OCI-M1 (cell line): ENCODE measurements around the gene HUS1.

Experiments used
- DNase-seq: peaks from one replicate; lab custom pipeline; 2025; lab: John Stamatoyannopoulos, UW

Gene HUS1

DNA sequence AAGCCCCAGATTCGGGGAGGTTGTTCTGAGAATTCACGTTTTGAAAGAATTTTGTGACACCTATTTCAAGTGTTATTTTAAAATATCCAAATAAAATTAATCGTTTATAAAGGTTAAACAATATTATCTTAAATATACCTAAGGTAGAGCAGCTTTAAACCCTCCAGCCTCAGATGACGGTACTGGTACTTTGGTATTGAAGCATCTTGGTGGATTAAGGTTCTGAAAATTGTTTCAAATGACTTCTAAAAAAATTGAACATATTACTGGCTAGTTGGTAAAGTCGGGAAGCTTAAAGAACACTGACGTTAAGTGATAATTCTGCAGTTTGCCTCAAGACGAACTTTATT, 392 bp upstream of the HUS1 start:
- DNase-seq: no peak

DNA sequence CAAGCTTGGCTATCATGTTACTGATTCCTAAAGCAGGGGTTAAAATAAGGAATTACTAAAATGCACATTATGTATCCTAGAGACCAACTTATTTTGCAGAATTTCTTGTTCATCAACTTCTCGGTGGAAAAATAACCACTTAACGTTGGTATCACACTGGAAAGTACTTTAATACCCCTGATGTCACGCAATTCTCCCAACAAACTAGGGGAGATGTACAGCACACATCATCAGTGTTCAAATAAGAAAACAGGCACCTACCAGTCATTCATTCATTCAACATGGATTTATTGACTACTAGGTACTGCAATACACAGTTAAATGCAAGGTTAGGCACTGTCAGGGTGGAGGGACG, 648 bp downstream of the HUS1 start:
- no peak for DNase-seq

DNA sequence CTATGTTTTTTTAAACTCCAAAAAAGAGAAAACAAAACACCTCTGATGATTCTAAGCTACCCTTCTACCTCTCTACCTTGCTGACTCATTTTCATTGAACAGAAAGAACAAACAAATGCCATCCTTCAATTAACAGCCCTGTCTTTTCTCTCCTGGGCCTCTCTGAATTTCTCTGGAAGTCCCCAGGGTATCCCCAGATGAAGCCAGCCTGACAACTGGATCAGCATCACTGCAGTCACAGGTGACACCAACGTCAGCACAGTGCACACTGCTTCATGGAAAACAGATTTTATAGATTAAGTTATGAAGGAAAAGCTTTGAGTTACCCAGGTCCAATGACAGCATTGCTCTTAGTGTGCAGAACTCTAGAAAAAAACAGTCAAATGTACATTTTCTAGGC, 5.7 kb downstream of the HUS1 start:
- DNase-seq: no peak

DNA sequence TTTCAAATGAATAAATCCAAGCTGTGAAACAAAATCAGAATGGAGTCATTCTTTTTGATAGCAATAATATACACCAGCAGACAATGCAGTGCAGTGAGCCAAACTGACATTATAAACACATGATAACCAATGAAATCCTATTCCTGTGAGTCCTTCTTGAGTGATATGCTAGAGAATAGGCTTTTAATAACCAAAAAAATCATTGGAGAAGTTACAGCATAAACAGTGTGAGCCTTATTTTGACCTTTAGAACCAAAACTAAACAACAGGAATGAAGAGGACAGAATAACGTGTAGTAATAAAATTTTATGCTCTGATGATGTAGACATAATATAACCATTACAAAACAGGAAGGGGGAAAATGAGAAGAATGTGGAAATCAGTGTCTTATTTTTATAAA, 8.7 kb downstream of the HUS1 start:
- no peak for DNase-seq

DNA sequence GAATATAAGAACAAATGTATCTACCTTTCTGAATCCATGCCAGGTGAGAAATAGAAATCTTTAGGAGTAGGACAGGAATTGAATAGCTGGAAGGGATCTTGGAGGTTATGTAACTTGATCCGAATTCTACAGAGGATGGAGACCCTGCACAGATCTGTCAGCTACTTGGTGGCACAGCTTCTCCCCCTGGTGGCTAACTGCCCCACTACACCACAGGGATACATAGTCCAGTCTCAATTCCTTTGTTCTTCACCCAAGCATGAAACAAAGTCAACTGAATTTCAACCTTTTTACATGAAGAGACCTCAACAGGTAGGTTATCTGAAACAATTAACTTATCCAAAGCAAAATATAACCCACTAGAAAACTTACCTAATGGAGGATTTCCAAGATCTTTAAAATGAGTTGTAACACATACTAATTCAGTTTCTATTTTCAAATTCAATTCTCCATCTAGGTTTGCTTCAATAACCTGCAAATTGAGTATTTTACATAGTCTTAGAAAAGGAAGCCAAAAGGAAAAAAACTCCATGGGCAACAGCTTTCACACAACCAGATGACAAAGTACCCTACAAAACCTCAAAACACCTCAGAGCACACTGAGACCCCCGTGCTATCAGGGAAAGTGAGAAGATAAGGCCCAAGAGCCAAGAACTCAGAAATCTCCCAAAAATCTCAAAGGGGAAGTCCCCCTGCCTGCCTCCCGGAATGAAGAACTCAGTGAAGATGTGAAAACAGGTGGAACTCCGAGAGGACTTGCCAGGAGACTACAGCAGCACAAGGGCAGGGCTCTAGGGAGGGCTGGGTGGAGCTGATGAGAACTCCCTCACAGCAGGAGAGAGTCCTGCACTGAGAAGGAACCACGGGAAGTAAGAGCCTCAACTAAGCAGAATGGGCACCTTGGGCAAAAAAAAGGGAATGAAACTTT, 10.3 kb downstream of the HUS1 start:
- peak; percentile 54 for DNase-seq

DNA sequence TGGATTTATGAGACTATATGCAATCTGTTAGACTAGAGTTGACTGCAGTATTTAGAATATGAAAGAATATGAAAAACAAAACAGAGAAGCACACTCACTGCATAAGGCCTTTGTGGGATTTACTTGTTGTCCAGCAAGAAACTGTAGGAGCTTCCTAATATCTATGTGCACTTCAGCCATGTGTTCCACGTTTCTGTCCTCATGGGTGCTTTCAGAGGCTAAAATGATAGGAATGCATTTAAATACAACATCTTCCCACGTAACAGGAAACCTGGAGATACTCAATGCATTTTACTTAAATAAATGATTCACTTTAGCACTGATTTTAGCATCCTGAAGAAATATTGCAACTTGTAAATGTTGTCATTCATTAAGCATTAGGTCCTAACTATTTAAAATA, 11.7 kb downstream of the HUS1 start:
- DNase-seq: no peak

DNA sequence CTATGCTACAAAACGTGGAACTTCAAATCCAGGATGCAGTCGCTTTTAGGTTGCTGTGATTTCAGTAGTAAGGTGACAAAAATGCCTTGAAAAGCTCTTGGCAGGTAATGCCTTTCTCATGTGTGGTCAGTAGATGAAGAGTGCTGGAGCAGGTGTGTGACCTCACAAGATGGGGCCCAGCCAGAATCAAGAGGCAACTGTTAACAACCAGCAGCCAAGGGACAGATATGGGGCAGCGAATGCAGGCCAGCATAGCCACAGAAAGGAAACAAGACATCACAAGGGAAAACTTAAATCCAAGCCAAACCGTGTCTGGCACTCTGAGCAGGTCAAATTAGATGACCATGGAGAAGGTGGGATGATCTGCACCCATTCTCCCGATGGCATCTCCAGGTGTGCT, 12.3 kb downstream of the HUS1 start:
- no peak for DNase-seq

DNA sequence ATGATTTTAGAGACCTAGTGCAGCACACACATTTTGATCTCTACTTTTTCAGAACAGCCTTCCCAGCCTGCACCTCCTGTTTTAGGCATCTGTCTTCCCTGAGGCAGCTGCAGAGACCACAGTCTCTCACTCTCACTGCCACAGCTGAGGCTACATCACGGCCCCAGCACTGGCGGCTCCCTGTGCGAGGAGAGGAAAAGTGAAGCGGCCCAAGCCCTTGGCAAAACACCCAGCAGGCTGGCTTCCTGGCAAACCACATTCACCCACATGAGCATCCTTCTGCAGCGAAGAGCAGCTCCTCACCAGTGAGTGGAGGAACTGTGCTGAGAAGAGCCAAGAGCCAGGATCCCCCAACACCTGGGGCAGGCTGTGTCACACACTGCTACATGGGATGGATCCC, 14.0 kb downstream of the HUS1 start:
- no peak for DNase-seq

DNA sequence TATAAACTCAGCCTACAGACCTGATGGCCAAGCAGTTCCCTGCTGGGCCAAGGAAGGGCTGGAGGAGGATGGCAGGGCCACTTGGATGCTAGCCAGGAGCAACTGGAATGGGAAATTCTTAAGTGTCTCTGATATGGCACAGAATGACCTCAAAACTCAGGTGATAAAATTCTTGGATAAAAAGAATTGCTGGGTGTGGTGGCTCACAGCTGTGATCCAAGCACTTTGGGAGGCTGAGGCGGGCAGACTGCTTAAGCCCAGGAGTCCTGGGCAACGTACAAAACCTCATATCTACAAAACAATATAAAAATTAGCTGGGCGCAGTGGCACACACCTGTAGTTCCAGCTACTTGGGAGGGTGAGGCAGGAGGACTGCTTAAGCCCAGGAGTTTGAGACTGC, 17.2 kb downstream of the HUS1 start:
- no peak for DNase-seq

DNA sequence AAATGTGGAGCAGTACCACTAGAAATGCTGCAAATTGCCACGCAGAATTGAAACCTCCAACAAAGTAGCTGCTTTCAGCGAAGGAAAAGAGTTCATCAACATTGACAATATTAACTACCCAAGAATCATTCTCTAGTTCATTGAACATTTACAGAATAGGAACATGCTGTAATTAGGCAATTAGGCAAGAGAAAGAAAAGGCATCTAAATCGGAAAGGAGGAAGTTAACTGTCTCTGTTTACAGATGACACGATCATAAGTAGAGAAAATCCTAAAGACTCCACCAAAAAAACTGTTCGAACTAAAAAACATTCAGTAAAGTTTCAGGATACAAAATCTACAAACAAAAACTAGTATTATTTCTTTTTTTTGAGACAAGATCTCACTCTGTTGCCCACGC, 22.3 kb downstream of the HUS1 start:
- no peak for DNase-seq

DNA sequence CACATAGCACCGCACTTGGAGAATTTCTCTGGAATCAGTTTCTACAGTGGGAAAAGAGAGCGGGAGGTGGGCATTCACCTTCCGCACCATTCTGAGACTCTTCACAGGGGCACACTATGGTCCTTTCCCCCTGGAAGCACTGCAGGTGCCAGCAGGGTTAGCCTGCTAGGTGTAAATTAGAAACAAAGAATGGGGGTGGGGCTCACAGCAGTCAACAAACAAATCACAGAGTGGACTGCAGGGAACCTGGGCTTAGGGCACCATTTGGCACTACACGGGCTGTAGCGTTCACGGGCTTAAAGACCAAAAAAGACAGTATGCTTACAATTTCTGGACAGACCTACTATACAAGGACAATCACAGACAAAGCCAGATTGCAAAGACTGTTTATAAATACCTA, 23.2 kb downstream of the HUS1 start:
- no peak for DNase-seq

DNA sequence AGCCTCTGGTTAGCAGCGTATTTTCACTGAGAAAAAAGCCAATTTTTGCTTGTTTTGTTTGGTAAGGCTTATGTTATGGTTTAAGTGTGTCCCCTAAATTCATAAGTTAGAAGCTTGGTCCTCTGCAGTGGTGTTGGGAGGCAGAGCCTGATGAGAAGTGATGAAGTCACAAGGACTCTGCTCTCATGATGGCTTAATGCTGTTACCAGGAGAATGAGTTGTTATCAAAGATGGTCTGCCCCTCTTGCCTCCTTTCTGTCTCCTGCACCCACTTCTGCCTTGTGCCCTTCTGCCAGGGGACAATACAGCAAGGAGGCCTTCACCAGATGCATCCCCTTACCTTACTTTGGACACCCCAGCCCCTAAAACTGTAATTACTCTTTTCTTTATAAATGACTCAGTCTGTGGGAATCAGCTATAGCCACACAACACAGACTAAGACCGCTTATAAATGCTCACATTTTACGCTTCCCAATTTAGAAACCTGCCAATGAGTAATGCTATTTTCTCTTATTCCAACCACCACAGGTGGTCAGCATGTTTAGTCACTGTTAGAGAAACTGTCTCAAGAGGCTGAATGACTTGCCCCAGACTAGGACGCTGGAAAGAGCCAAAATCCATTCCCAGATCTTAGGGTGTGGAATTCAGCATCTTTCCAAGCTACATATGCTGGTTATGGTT, 25.0 kb downstream of the HUS1 start:
- no peak for DNase-seq

DNA sequence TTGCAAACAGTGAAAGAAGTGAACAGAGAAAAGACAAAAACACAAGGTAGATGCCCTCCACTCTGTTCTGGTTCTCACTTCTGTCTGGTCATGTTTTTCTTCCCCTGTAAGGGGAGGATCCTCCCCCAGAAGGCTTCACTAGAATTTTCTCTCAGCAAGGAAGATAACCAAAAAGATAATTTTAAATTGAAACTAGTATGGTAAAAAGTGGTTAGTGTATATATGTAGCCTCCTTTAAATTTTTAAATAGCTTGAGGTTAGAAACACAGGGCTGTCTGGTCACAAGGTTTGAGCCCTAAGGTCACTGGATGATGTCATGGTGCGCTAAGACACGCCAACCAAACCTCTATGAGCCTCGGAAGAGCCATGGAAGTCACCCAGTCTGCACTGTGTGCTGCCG, 25.6 kb downstream of the HUS1 start:
- DNase-seq: no peak

DNA sequence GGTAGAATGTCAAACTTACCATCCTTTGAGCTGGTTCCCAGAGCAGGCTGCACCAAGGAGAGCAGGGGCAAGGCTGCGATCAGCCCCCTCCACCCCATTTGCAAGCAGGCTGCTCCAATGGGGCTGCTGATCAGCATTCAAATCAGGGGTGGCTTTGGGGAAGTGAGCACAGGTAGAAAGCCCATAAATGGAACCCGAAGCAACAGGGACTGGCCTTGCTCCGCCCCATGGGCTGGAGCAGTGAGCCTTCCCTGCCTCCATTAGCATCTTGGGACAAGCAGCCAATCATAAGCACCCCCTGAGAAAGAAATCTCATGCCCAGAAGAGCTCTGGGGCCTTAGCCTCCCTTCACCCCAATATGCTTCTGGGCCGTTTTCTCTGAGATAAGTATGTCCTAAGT, 27.2 kb downstream of the HUS1 start:
- DNase-seq: no peak

DNA sequence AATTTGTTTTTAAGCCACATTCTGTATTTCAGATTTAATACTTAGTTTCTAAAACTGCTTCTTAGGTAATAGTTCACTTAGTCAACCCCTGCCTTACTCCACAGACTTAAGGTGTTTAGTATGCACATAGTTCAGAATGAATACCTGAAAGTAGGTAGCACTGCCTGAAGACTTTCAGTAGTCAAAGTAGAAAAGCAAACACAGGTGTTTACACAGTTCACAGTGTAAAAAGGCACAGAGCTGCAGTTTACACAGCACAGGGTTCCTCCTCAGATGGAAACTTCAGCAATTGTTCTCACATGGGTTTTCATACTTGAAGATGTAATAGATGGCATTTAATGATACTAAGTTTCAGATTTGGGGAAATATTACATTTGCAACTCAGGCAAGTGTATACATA, 28.0 kb downstream of the HUS1 start:
- no peak for DNase-seq

DNA sequence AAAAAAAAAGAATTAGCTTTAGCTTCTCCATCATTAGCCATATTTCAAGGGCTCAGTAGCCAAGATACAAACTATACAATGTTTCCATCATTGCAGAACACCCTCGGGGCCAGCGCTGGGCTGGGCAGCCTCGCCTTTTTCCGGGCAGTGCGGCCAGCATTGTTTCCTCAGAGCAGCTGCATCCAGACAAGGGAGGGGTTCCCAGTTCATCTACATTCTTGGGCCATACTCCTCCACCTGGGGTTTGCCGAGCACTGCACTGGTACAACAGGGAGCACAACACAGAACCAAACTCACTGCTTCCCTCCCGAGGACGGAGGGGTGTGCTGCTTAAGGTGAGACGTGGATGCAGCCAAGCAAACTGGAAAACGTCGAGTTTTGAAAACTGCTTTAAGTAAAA, 28.7 kb downstream of the HUS1 start:
- DNase-seq: no peak

DNA sequence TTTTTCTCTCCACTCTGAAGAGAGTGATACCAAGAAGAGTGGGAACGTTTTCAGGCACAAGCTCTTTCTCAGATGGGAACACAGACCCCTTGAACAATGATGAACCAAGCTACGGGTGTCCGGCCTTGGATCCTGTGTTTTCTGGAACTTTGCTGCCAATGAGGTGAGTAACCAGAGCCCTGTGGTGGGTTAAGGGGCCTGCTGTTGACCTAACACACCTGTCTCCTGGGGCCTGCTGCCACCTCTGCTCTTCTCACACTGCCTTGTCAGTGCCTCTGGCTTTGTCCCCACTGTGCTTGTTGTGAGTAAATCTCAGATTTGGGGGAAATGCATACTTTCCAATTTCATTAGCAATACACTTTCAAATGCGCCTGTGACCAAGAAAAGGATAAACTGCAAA, 29.7 kb downstream of the HUS1 start:
- no peak for DNase-seq

DNA sequence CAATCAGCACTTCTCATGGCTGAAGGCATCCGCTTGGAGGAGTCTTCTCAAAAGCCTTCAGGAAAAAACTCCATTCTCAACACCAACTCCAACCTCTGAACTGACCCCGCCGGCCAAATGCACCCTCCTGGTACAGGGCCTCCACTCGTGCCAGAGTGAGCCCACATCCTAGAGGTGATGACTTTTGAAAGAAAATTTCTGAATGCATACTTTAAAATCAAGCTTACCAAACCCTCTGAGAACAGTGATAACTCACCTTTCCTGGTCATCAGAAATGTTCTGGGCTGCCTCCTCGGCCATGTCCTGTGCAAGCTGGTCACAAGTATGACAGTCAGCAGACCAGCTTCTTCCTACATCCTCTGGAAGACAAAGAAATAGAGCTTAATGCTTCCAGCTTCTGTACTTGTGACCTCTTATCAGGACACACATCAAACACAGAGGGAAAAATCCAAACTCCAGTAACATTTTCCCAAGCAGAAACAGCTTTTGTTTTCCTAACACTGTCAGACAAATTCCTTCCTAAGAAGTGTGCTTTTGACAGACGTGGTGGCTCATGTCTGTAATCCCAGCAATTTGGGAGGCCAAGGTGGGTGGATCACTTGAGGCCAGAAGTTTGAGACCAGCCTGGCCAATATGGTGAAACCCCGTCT, 31.1 kb downstream of the HUS1 start, which contains the start of gene PKD1L1:
Gene PKD1L1 (minus strand): TSS at position 326 of the 650 bp plus-strand sequence. CDS start 26 bp downstream, at position 300.
- DNase-seq: no peak

DNA sequence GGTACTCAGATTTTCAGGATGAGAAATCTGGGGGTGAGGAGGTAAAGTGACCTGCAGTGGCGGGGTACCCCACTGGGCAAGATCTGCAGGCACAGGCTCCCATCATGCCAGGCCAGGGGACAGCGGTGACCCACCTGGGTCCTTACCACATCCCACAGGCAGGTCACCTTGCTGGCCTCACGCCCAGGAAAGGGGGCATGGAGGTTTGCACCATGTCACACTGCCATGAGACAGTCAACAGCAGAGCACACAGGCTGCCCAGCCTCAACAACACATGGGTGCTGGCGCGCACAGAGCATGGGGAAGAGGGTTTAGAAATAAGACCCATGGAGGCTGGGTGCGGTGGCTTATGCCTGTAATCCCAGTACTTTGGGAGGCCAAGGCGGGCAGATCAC, 32.1 kb downstream of the HUS1 start:
- no peak for DNase-seq

DNA sequence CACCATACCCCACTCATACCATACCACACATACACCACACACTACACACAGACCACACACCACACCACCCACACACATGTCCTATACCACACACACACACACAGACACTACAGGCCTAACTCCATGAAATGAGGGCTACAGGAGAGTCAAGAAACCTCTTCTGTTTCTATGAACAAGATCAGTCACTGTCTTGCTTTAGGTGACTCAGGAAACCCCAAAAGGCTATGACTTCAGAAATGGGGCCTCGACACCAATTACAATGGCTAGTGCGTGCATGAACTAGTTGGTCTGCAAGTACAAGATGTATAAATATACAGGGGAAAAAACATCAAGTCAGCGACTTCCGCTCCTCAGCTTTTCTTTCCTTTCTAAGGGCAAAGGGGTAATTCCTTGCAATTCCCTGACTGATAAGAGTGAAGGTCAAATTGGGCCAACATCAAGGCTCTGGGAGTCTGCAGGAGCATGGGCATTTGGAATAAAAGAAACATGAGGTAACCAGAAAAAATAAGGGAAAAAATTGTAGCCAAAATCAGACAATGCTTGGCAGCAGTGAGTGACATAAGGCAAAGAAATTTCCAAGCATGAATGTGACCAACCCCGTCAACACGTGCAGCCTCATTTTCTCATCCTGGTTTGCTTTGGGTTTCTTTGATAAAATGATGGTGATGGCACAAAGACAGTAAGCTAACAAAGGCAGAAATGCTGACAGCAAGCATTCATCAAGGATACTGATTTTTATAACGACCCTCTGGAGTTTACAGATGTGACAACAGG, 32.6 kb downstream of the HUS1 start:
- no peak for DNase-seq

DNA sequence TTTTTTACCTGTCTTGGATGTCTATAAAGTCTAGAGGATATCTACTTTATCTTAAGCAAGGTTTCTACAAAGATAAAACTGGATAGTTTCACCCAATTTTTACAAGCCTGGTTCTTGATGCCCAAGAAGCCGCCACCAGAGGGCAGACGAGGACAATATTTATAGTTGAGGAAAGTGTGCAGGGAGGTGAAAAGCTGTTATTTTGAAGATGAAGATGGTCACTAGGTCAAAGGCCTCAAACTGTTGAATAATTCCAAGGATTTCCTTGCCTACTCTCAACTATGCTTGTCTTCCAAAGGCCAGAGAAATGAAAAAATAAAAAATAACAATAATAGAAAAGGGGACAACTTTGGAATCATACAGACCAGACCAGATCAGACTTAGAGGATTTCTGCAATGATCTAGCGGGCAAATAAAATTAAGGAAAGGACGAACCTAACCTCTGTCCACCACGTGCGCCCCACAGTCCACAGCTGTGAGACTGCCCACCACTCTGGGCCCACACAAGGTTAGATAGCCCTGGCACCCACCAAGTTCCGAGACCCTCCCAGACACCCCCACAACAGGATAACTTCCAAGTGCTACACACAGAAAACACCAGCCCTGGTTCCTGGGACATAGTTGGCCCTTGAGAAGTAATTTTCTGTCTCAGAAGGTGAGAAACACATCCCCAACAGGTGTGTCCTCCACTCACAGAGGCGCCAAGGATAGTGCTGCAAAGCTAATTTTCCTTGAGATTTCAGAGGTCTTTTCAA, 34.0 kb downstream of the HUS1 start:
- DNase-seq: peak; percentile 72
